Medulla oblongata (tissue), 1 donor: ENCODE data around the gene GSTM3.
A peak's percentile ranks its signal among the peaks of the same experiment; 100 is the strongest.
"Not testable (repeated sequence)": the region's sequence is repeated elsewhere in the genome, so short reads cannot be mapped to it uniquely, and the experiment has no call there.

Experiments
- DNase-seq: peaks from one replicate; pipeline ENCODE4 v3.0.0-alpha.2; 2015; ENCODE audit errors: extremely low spot score

GSTM3 gene

GRCh38 chr1:109726728-109727373, 14.0 kb downstream of the GSTM3 start:
- no peak for DNase-seq

GRCh38 chr1:109726007-109726406, 14.8 kb downstream of the GSTM3 start:
- no peak for DNase-seq

DNA sequence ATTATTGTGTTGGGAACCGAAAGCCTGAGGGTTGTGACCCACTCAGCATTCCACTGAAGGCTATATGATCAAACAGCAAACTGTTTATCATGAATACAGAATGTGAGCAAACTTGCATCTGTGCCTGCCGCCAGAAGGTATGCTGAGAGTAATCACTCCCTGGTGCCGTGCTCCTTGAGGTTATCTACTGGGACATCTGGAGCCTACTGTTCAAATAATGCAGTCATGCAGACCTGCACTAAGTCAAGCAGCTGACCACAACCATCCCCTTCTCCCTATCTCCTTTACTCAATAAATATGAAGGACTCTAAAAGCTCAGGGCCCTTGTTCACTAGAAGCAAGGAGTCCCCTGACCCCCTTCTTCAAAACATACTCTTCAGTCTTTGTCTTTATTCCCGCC, 15.3 kb downstream of the GSTM3 start:
- no peak for DNase-seq

DNA sequence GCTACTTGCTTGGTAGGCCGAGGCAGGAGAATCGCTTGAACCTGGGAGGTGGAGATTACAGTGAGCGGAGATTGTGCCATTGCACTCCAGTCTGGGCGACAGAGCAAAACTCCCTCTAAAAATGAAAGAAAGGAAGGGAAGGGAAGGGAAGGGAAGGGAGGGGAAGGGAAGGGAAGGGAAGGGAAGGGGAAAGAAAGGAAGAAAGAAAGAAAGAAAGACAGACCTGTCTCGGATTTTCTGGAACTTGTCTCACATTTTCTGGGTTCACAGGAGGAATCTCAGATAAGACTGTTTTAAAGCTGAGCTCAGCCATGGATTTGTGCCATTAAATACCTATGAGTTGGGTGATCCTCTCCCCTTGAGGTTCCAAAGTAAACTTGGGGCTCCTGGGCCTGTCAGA, 15.9 kb downstream of the GSTM3 start:
- DNase-seq = no peak

GRCh38 chr1:109722908-109723691, 17.7 kb downstream of the GSTM3 start:
- no peak for DNase-seq

- DNase-seq = no peak
Measured at GRCh38 chr1:109721971-109722370, 18.9 kb downstream of the GSTM3 start.

- no peak for DNase-seq
Measured at GRCh38 chr1:109721042-109721441, 19.8 kb downstream of the GSTM3 start.

GRCh38 chr1:109719337-109719837, 21.5 kb downstream of the GSTM3 start:
- DNase-seq = no peak

DNA sequence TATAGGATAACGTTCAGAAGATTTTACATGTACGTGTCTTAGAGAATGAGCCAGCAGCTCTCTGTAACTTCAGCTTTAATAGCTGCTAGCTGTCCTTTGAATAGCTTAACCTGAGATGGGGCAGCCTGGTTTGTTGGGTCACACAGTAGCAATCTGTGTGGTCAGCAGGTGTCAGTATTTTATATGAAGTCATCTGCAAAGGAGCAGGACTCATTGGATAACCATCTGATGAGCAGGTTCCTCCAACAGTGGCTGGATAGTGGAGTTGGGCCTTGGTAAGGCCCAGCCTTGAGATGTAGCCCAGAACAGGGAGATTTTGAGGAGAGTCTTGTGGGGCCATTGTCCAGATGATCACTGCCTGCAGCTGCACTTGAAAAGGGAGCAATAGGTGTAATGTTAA, 22.3 kb downstream of the GSTM3 start:
- DNase-seq = no peak

GRCh38 chr1:109717729-109718128, 23.1 kb downstream of the GSTM3 start:
- DNase-seq = no peak

GRCh38 chr1:109716570-109717090, 24.2 kb downstream of the GSTM3 start:
- no peak for DNase-seq

DNA sequence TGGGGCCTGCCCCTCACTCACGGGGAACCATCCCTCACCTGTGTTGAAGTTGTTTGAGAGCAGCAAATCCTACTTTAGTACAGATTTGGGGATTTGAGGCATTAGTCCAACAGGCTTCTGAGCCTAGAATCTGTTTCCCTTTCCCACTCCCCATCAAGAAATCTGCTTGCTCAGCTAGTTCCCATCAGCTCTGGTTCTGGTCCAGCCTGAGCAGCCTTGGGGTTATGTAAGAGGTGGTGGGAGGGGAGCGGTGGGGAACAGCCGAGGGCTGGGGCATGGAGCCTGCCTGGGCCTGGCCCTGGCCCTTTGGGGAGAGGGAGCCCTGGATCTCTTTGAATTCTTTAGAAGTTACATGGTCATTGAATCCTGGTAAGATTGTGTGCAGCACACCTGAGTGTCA, 24.7 kb downstream of the GSTM3 start:
- DNase-seq = peak; percentile 13

GRCh38 chr1:109714661-109715372, 26.0 kb downstream of the GSTM3 start:
- no peak for DNase-seq

- no peak for DNase-seq
Measured at GRCh38 chr1:109713636-109714035, 27.2 kb downstream of the GSTM3 start.

GRCh38 chr1:109712321-109712864, 28.4 kb downstream of the GSTM3 start:
- no peak for DNase-seq

GRCh38 chr1:109711593-109712320, 29.1 kb downstream of the GSTM3 start, which contains the start of gene GSTM5:
Gene GSTM5 (plus strand): TSS chr1:109712251. CDS start chr1:109712313, 62 bp downstream.
- not testable (repeated sequence) for DNase-seq

DNA sequence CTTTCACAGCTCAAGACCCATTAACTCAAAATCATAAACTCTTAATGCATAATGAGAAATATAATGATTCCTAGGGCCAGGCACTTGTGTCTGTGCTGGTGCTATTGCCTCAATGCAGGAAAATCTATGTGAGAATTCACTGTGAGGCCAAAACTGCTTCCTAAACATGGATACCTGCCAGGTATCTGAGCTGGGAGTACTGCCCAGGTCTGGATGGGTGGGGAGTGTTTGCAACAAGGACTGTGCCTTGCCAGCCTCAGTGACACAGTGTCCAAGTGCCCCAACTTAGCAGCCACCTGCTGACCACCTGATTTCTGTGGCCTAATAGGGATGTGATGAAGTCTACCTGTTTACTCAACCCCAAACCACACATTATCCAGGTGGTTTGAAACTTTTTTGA, 31.0 kb downstream of the GSTM3 start:
- DNase-seq = not testable (repeated sequence)

DNA sequence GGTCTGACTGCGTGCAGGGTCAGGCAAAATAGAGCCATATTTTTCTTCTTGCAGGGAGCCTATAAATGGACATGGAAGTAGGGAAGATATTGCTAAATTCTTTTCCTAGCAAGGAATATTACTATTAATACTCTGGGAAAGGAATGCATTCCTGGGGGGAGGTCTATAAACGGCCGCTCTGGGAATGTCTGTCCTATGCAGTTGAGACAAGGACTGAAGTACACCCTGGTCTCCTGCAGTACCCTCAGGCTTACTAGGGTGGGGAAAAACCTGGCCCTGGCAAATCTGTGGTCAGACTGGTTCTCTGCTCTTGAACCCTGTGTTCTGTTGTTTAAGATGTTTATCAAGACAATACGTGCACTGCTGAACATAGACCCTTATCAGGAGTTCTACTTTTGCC, 31.9 kb downstream of the GSTM3 start:
- not testable (repeated sequence) for DNase-seq

GRCh38 chr1:109705411-109705810, 35.4 kb downstream of the GSTM3 start:
- DNase-seq = no peak

GRCh38 chr1:109704173-109704572, 36.7 kb downstream of the GSTM3 start:
- DNase-seq = no peak

DNA sequence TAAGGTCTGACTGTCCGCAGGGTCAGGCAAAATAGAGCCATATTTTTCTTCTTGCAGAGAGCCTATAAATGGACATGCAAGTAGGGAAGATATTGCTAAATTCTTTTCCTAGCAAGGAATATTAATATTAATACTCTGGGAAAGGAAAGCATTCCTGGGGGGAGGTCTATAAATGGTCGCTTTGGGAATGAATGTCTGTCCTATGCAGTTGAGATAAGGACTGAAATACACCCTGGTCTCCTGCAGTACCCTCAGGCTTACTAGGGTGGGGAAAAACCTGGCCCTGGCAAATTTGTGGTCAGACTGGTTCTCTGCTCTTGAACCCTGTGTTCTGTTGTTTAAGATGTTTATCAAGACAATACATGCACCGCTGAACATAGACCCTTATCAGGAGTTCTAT, 37.9 kb downstream of the GSTM3 start:
- not testable (repeated sequence) for DNase-seq
